HepG2 (cell line): ENCODE data around the gene SLC38A1. TPM values are rescaled to one million over a fixed set of nuclear protein-coding genes. Genes with fewer than 3 reads are reported as not detected.

Experiments
- ATAC-seq: fragments of 200-7000 bp; cut with Tn5 transposase; 3 replicates; pipeline ENCODE4 v1.9.1; 2020; ENCODE audit warnings: mild to moderate bottlenecking, moderate library complexity
- BruUV-seq: library from RNA; stranded (reverse); fragments of 400-500 nt; replicated peaks from 2 replicates; lab custom pipeline; 2021; lab: Mats Ljungman, UMichigan
- CTCF ChIA-PET: fragments of 300-600 bp; formaldehyde crosslinking; extraction: SDS; loops from one replicate; lab custom pipeline; 2021; ENCODE audit warnings: low total read pairs, inconsistent platforms, low intra/inter-chr PET ratio; lab: Yijun Ruan, JAX
- POLR2A ChIA-PET: fragments of 350-600 bp; sonication (Branson Sonifier 250); formaldehyde crosslinking; loops from one replicate; lab custom pipeline; 2020; ENCODE audit warnings: antibody characterized with exemption, inconsistent platforms; lab: Yijun Ruan, JAX
- DNase-seq: peaks from one replicate; pipeline ENCODE4 v3.0.0-alpha.2; 2015; ENCODE audit warnings: low spot score
- FAIRE-seq: peaks from 3 replicates; lab custom pipeline; 2011; peaks lifted over from hg19 to GRCh38; lab: Jason Lieb, UNC
- H2AFZ ChIP-seq: one replicate; pipeline ENCODE4 v1.6.1; 2011; ENCODE audit warnings: low read length, inconsistent platforms
- H3K27ac ChIP-seq: fragments of 300-600 bp; 3 replicates; pipeline ENCODE4 v1.8.0; 2011; ENCODE audit warnings: mixed run types, mild to moderate bottlenecking, mixed read lengths, low read length, inconsistent platforms; ENCODE audit not compliant: insufficient read depth; ENCODE audit errors: extremely low read length
- H3K27me3 ChIP-seq, 2 experiments: fragments of 200-600 bp in 1 of 2; 2 replicates in 1 of 2; 3 replicates in 1 of 2; pipeline versions ENCODE4 v1.6.0 to v1.8.0; 2011; ENCODE audit warnings: low read length in 2 of 2, mild to moderate bottlenecking in 2 of 2, moderate library complexity in 2 of 2, inconsistent platforms in 1 of 2; ENCODE audit not compliant: insufficient read depth in 2 of 2, control insufficient read depth in 1 of 2
- H3K36me3 ChIP-seq, 2 experiments: fragments of 200-600 bp in 1 of 2; replicated peaks in 1 of 2; 2 replicates in 1 of 2; 3 replicates in 1 of 2; pipeline versions ENCODE4 v1.5.1 to v1.8.0; 2011; ENCODE audit warnings: low read length in 2 of 2, inconsistent platforms in 1 of 2; ENCODE audit not compliant: insufficient read depth in 2 of 2, control insufficient read depth in 1 of 2
- H3K4me1 ChIP-seq: 2 replicates; pipeline ENCODE4 v1.5.1; 2012; ENCODE audit warnings: low read length, inconsistent platforms; ENCODE audit not compliant: insufficient read depth
- H3K4me2 ChIP-seq: 2 replicates; pipeline ENCODE4 v1.6.0; 2011; ENCODE audit warnings: low read depth, low read length, inconsistent platforms
- H3K4me3 ChIP-seq, 3 experiments: fragments of 200-600 bp in 1 of 3; sonication (generic), shearing (Covaris generic) in 1 of 3; replicated peaks in 1 of 3; 2 replicates each; pipeline ENCODE4 v1.5.1; 2011 to 2016; ENCODE audit warnings: low read length in 3 of 3, inconsistent platforms in 2 of 3, low read depth in 2 of 3, mild to moderate bottlenecking in 2 of 3, control low read depth in 1 of 3, mixed read lengths in 1 of 3; ENCODE audit not compliant: insufficient read depth in 1 of 3
- H3K79me2 ChIP-seq: one replicate; pipeline ENCODE4 v1.6.1; 2011; ENCODE audit warnings: low read length, inconsistent platforms; ENCODE audit not compliant: insufficient read depth
- H3K9ac ChIP-seq: 2 replicates; pipeline ENCODE4 v1.6.0; 2011; ENCODE audit warnings: mild to moderate bottlenecking, low read depth, low read length, inconsistent platforms; ENCODE audit not compliant: insufficient read depth
- H3K9me3 ChIP-seq: 2 replicates; pipeline ENCODE4 v1.5.1; 2012; ENCODE audit warnings: mild to moderate bottlenecking, low read length
- H4K20me1 ChIP-seq: 2 replicates; pipeline ENCODE4 v1.6.0; 2011; ENCODE audit warnings: inconsistent platforms, mild to moderate bottlenecking, low read length, moderate library complexity; ENCODE audit not compliant: insufficient read depth
- NFAT5 ChIP-seq: sonication (generic); formaldehyde crosslinking; IDR thresholded peaks from 2 replicates; pipeline ENCODE4 v1.4.0; 2020; ENCODE audit warnings: missing genetic modification reagents
- RARG ChIP-seq: sonication (generic); formaldehyde crosslinking; IDR thresholded peaks from 2 replicates; pipeline ENCODE4 v1.4.0; 2020; ENCODE audit warnings: low read depth, mild to moderate bottlenecking, missing genetic modification reagents
- RCOR2 ChIP-seq: IDR thresholded peaks from 2 replicates; pipeline ENCODE4 v1.6.1; 2016; ENCODE audit warnings: missing biosample characterization, missing genetic modification reagents
- SP2 ChIP-seq: sonication (generic); formaldehyde crosslinking; IDR thresholded peaks from 2 replicates; pipeline ENCODE4 v1.5.1; 2020; ENCODE audit warnings: mild to moderate bottlenecking, missing genetic modification reagents
- ZBTB44 ChIP-seq: sonication (generic); formaldehyde crosslinking; IDR thresholded peaks from 2 replicates; pipeline ENCODE4 v1.4.0; 2020; ENCODE audit warnings: missing genetic modification reagents
- ZNF34 ChIP-seq: sonication (generic); formaldehyde crosslinking; IDR thresholded peaks from 2 replicates; pipeline ENCODE4 v1.4.0; 2020; ENCODE audit warnings: mild to moderate bottlenecking, missing genetic modification reagents, borderline replicate concordance
- ZNF496 ChIP-seq: sonication (generic); formaldehyde crosslinking; IDR thresholded peaks from 2 replicates; pipeline ENCODE4 v1.8.1; 2023; ENCODE audit warnings: mild to moderate bottlenecking, moderate library complexity, missing genetic modification reagents; ENCODE audit not compliant: insufficient replicate concordance
- ZNF790 ChIP-seq: sonication (generic); formaldehyde crosslinking; IDR thresholded peaks from 2 replicates; pipeline ENCODE4 v1.8.0; 2022; ENCODE audit warnings: missing genetic modification reagents, mild to moderate bottlenecking, borderline replicate concordance
- ZSCAN25 ChIP-seq: sonication (generic); formaldehyde crosslinking; IDR thresholded peaks from 2 replicates; pipeline ENCODE4 v1.8.0; 2022; ENCODE audit warnings: mild to moderate bottlenecking, missing genetic modification reagents
- in situ Hi-C: cut with HindIII; loops from 2 replicates; pipeline ENCODE4 v1.10.0; 2017; ENCODE audit warnings: low pct_unique_long_range_greater_than_20kb; ENCODE audit not compliant: extremely low pct_ligation_motif_present
- intact Hi-C: fragments of 100-400 bp; cut with micrococcal nuclease; formaldehyde crosslinking; loops from one replicate; pipeline ENCODE4 v1.10.0; 2022; ENCODE audit not compliant: unreplicated experiment
- polyA plus RNA-seq, 8 experiments: library from polyadenylated mRNA; depleted of rRNA in 3 of 8; stranded (reverse) in 7 of 8; unstranded in 1 of 8; fragments of >200 nt; fragmentation: Illumina TruSeq in 4 of 8; extraction: Trizol in 4 of 8; gene quantifications; 2 replicates each; pipeline versions ENCODE4 v1.2.1 to v1.2.3, GENCODE V29; 2011 to 2016; ENCODE audit warnings: low read depth in 4 of 8, missing spikeins in 1 of 8, mixed read lengths in 1 of 8; ENCODE audit not compliant: insufficient read depth in 1 of 8
- total RNA-seq, 5 experiments: library from RNA; depleted of rRNA; stranded (reverse); fragments of >200 nt; fragmentation: Illumina TruSeq; extraction: Trizol; gene quantifications; 2 replicates each; pipeline ENCODE4 v1.2.3, GENCODE V29; 2016; ENCODE audit warnings: low read depth in 1 of 5

The SLC38A1 gene
- total and polyA plus RNA-seq, 2 of the 13 experiments (the other 11 are each of a cell fraction or from before 2014, with no cell fraction given) = 47.0 to 50.6 TPM

GRCh38 chr12:46299851-46300250 lies 31.0 kb upstream of the SLC38A1 start:
- no peak overlapping the region for H3K4me2 ChIP-seq
- BruUV-seq = no TSS peak
- H3K27me3 ChIP-seq = peaks cover 0 to 15% of the 10 kb centered on the region in 2 experiments; a peak in 4 of 5 replicates
- POLR2A ChIA-PET = no interaction called here
- ATAC-seq (no peak), DNase-seq (no peak), FAIRE-seq (no peak)
- no peak for TF ChIP-seq SP2 (CRISPR knock-in tag)
- TF ChIP-seq ZNF34 (CRISPR knock-in tag) = no peak
- no peak for TF ChIP-seq NFAT5 (CRISPR knock-in tag)
- TF ChIP-seq ZBTB44 (CRISPR knock-in tag) = no peak
- TF ChIP-seq RCOR2 (CRISPR knock-in tag) = no peak
- no peak for TF ChIP-seq ZNF790 (CRISPR knock-in tag)
- TF ChIP-seq ZNF496 (CRISPR knock-in tag) = no peak
- TF ChIP-seq ZSCAN25 = no peak
- no peak for TF ChIP-seq RARG (CRISPR knock-in tag)
- no peak overlapping the region for H3K4me3 ChIP-seq
- H3K9me3 ChIP-seq = no peaks in the 10 kb centered on the region
- CTCF ChIA-PET = no interaction called here
- H3K36me3 ChIP-seq = no peaks in the 10 kb centered on the region
- no peak overlapping the region for H3K9ac ChIP-seq
- H3K79me2 ChIP-seq = no peaks in the 10 kb centered on the region
- in situ Hi-C loops (no loop called here), intact Hi-C loops (loop anchor here (10.0 kb wide), 1 partner anchor 145 kb away; no protein-coding TSS in a partner anchor)
- no peak overlapping the region for H2AFZ ChIP-seq
- H4K20me1 ChIP-seq = no peaks in the 10 kb centered on the region
- no peaks in the 10 kb centered on the region for H3K4me1 ChIP-seq
- H3K27ac ChIP-seq = no peak overlapping the region
